ENCODE data around the gene ZMIZ1.

ZMIZ1 gene

DNA sequence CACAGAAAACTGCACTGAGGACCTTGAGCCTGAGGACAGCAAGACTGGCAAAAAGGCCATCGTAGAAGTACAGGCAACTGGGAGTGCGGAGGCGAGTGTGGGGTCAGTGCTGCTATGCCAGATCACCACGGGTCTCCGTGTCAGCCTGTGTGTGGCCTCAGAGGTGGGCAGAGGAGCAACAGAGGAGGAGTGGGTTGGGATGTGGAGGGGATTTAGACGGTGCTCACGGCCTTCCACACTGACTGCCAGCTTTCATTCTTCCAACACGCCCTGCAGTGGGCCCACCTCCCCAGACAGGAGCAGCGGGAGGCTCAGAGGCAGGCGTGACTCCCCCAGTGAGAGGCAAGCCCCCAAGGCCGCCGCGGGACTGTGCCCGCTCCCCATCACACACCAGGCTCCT, 17.0 kb upstream of the ZMIZ1 start:
- H3K27ac ChIP-seq = no peak overlapping the region
- no peak for DNase-seq (ENCODE audit: low read depth, low spot score)

DNA sequence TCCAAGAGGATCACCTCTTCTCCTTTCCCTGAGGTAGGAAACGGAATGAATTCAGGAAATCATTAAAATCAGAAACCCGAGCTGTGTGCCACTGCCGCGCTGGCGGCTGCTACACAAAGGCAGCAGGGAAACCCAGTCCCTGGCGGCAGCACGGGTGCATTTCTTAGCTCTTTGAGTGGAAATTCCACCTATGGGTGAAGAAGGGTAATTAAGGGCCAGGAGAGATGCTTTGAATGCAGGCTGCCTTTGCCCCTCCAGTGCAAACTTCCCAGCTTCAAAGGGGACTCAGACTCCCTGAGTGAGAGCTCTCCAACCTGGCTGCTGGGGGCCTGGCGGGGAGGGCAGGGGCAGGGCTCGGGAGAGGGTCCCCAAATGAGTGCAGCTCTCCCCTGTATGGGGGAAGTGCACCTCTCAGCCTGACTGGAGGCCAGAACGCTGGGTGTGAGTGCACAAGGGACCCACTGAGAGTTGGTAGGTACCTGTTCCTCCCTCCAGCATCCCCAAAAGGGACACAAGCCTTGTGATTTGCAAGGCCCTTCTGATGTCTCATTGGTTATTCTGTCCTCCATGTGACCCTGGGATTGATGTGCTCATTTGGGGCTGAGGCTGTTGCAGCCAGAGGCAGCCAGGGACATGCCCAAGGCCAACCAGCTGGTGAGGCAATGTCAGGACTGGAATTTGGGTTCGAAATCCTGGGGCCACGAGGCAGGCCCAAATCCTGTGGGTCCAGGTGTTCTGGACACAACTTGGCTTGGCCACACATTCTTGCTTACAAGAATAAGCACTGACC, 16.3 kb upstream of the ZMIZ1 start:
- H3K27ac ChIP-seq = no peak overlapping the region
- no peak for DNase-seq (ENCODE audit: low read depth, low spot score)

DNA sequence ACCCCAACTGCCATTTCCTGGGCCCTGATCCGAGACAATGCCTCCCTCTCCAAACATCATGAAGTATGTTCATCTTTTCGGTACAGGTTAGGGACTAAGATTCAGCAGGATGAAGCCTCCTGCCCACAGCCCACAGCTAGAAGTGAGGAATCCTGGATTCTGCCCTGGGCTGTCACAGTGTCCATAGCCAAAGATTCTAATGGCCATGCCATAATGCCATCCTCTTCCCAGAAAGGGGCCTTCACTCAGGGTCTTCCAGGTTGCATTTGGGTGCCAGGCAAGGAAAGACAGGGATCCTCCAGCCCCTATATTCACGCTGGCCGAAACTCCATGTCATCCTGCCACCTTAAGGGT, 15.7 kb upstream of the ZMIZ1 start:
- DNase-seq (ENCODE audit: low read depth, low spot score) = no peak
- no peak overlapping the region for H3K27ac ChIP-seq

GRCh38 chr10:79053481-79054202, 15.1 kb upstream of the ZMIZ1 start:
- H3K27ac ChIP-seq = no peak overlapping the region
- no peak for DNase-seq (ENCODE audit: low read depth, low spot score)

DNA sequence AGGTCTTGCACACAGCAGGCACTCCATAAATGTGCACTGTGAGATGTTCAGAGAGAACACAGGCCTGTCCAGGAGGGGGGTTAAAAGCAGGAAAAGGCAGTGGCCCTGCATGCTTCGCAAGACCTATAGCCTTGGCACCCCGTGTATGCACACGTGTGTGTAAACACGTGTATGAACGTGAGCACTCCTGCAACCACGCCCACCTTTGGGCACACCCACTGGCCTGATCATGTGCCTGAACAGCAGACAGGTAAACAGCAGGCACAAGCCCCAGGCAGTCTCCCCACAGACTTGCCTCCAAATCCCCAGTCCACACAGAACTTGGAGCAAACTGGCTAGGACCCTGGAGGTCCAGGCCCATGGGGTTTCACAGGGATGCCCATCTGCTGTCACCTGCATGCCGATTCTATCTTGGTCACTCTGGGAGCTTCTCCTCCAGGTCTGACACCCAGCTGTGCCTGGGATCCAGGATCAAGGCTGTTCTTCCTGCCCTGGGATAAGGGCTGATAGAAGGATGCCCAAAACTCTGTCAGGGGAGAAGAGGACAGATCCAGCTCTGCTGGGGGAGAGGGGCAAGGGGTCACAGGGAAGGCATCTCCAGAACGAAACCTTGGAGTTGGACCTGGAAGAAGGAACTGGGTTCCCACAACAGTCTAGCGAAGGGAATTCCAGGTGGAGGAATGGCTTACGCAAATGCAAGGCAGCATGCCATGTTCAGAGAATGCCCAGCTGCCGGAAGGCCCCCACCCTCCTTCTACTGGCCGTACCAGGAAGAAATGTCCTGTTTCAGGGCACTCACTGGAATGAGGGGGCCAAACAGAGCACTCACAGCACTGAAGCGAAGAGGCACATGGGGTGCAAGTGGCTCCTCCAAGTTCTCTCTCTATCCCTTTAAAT, 14.3 kb upstream of the ZMIZ1 start:
- DNase-seq (ENCODE audit: low read depth, low spot score) = no peak

DNA sequence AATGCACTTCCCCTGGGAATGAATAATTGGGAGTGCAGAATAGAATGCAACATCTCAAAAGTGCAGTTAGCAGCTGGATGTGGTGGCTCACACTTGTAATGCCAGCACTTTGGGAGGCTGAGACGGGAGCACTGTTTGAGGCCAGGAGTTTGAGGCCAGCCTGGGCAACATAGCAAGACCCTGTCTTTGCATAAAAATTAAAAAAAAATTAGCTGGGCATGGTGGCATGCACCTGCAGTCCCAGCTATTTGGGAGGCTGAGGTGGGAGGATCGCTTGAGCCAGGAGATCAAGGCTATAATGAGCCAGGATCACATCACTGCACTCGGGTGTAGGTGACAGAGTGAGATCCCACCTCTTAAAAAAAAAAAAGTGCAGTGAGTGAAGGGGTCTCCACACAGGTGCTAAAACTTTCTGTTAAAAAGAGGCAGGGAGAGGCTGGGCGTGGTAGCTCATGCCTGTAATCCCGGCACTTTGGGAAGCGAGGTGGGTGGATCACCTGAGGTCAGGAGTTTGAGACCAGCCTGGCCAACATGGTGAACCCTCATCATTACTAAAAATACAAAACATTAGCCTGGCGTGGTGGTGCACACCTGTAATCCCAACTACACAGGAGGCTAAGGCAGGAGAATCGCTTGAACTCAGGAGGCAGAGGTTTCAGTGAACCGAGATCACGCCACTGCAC, 13.5 kb upstream of the ZMIZ1 start:
- no peak overlapping the region for H3K27ac ChIP-seq
- no peak for DNase-seq (ENCODE audit: low read depth, low spot score)

More for the DNA sequence above, 14.3 kb upstream of the ZMIZ1 start:
- no peak overlapping the region for H3K27ac ChIP-seq

- no peak for DNase-seq (ENCODE audit: low read depth, low spot score)
Measured at GRCh38 chr10:79055892-79056291, 12.9 kb upstream of the ZMIZ1 start.

DNA sequence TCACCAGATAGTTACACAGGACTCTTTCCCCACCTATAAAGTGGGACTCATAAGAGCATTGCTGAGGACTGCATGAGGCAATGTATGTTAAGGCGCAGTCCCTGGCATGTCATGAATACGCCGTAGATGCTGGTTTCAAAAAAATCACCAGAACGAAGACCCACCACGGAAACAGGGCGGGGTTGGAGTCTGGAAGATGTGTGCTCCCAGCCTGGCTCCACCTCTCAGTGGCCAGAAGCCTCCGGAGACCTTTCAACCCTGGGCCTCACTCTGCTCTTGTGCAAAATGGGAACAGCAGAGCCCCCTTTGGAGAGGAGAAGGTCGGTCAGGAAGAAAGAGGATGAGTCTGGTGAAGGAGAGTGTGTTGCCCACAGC, 12.4 kb upstream of the ZMIZ1 start:
- H3K27ac ChIP-seq = no peak overlapping the region
- no peak for DNase-seq (ENCODE audit: low read depth, low spot score)

More at GRCh38 chr10:79055892-79056291, 12.9 kb upstream of the ZMIZ1 start:
- H3K27ac ChIP-seq = no peak overlapping the region

DNA sequence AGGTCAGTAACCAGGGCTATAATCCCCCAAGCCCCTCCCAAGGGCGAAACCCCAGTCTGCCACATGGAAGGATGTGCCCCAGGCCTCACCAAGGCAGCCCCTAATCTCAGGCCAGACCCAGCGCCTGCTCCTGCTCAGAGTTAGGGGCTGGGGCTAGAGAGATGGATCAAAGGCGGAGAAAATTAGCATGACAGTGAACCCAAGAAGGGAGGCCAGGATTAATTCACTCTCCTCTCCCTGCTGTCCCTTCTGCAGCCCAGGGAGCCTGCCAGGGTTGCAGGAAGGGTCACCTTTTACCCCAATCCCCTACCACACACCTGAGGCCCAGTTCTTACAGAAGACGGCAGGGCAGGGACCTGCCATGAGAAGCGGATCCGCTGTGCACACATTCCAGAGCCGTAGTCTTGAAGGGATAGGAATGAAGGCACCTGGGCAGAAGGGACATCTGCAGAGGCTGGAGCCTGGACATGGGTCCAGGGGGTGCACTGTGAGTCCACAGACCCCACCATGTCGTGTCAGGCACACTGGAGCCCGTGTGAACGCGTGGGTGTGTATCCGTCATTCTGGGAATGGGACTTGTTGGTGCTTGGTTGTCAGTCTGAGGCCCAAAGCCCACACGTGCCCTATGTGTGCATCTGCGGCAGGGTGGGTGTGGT, 11.9 kb upstream of the ZMIZ1 start:
- DNase-seq (ENCODE audit: low read depth, low spot score) = no peak
- H3K27ac ChIP-seq = no peak overlapping the region

DNA sequence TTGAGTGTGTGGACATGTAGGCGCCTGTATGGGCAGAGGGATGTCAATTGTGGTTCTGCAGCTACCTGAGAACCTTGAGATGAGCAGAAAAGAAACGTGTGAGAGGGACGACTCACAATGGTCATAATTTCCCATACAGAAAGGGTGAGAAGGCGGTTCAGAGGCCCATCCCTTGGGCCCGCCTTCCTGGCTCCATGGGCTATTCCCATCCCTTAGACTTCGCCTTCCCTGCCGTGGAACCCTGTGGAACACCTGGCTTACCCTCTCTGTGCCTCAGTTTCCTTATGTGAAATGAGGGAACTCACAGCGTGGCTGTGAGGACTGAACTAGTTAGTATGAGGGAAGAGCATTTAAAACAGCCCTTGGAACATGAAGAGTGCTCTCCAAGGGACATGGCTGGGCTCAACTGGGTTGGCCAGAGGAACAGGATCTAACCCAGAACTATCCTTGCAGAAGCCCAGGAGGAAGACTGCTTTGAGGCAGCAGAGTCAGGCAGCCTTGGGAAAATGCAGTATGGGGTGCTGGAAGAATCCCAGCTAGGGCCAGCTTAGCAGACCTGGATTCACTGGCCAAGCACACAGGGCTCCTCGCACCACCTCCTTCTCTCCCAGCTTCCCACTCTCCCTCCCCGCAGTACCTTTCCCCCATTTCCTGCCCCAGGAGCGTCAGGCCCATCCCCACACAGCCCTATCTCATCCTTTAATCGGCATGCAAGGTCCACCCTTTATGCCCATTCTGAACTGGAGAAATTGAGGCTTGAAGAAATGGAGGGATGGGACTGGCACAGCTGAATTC, 11.1 kb upstream of the ZMIZ1 start:
- no peak for DNase-seq (ENCODE audit: low read depth, low spot score)

DNA sequence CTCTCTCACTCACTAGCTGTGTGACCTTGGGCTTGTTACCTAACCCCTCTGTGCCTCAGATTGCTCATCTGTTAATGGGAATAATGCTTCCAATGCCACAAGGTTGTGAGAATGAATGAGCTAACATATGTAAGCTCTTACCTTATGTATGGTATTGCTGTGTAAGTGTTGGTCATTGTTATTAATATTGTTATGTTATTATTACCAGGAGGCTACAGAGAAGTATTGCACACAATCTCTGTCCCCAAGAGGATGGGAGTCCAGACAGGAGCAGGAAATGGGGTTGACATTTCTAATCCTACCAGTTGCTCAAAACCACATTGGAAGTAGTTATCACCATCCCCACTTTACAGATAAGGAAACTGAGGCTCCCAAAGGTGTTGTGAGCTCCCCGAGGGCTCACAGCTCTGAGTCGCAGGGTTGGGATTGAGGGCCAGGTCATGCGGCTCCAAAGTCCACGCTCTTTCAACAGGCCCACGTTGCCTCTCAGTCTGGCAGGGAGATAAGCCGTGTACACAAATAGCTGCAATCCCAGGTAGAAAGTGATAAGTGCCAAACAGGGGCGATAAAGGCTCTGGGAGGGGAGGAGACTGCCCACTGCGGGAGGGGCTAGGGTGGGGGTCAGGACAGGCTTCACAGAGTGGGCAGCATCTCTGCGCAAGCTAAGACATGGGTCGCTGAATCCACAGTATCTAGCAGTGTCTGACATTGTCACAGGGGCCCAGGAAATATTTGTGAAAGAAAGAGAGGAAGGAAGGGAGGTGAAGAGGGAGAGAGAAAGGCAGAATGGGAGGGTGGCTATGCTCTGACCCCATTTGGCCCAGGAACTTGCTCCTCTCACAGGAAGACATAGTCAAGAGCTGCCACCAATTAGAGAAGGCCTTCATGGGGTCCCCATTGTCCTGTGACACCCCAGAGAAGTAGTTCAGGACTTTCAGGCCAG, 9.6 kb upstream of the ZMIZ1 start:
- no peak for DNase-seq (ENCODE audit: low read depth, low spot score)
- no peak overlapping the region for H3K27ac ChIP-seq

More for the DNA sequence above, 11.1 kb upstream of the ZMIZ1 start:
- H3K27ac ChIP-seq = no peak overlapping the region

DNA sequence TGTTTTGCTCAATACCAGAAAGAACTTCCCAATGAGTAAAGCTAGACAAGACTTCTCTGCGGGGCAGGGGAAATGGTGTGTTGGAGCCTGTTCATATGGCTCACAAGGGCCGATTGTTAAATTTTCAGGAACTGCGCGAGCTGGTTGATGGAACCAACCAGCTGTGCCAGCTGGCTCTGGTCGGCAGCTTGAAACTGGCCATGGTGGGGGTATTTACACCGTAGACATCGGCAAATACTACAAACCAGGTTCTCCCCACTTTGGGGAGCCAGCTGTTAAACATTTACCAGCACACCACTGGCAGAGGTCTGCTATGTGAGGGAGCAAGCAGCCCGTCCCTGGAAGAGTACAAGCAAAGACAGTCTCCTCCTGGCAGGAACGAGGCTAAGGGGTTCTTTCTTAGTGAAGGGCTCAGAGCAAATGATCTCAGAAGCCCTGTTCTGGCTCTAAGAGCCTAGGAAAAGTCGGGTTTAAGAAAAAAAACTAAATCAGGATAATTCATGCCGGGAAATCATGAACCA, 8.8 kb upstream of the ZMIZ1 start:
- no peak overlapping the region for H3K27ac ChIP-seq
- no peak for DNase-seq (ENCODE audit: low read depth, low spot score)

- no peak for DNase-seq (ENCODE audit: low read depth, low spot score)
- H3K27ac ChIP-seq = no peak overlapping the region
Measured at GRCh38 chr10:79060641-79061255, 8.0 kb upstream of the ZMIZ1 start.

DNA sequence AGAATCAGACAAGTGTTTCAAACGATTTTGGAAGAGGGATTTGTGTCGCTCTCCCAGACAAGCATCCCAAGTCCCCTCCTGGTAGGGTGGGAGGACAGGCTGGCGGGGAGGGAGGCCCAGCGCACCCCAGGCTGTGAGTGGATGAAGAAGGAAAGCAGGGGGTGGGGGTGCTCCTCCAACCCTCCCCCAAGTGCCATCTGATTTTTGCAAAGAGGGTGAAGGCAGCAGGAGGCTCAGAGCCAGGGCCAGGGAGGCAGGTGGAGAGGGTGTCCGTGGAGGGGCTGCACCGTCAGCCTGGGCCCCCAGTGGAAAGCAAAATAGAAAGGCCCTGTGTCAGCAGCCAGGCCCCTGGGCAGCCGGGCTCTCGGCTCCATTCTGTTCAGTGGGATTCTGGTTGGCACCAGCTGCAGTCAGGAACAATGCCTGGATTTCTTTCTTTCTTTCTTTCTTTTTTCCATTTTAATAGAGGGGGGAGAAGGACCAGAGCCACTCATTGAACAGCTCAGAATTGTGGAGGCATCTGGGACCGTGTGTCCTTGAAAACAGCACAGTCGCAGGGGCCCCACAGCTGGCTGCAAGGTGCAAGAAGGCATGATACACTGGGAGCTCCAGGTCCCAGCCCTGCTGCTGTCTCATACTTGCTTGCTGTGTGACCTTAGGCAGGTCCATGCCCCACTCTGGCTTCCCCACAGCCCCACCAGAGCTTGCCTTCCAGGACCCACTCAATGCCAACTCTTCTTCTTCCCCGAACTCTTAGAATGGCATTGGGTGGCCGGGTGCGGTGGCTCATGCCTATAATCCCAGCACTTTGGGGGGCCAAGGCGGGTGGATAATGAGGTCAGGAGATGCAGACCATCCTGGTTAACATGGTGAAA, 7.1 kb upstream of the ZMIZ1 start:
- H3K27ac ChIP-seq = no peak overlapping the region
- no peak for DNase-seq (ENCODE audit: low read depth, low spot score)

DNA sequence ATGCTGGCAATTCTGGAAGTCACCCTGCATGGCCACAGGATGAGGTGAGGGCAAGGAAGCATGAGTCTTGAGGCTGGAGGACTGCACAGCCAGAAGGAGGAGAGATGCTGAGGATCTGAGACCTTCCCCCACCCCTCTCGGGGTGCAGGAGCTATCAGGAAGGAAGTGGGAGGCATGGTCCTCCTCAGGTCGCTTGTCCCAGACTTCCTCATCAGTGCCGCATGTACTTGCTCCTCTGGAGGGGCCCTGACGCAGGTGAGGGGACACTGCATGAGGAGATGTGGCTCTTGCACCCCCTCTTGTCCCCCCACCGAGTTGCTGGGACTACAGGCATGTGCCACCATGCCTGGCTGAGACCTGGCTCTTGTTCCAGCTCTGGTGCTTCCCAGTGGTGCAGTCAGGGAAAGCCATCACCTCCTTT, 5.7 kb upstream of the ZMIZ1 start:
- H3K27ac ChIP-seq = no peak overlapping the region
- no peak for DNase-seq (ENCODE audit: low read depth, low spot score)
